ENCODE measurements around the gene FANCI. TPM values are rescaled to one million over a fixed set of nuclear protein-coding genes. Genes with fewer than 3 reads are reported as not detected.
A peak's percentile ranks its signal among the peaks of the same experiment; 100 is the strongest.

FANCI gene
- total RNA-seq, 6 experiments from 2014 or later: 0.98 to 7.2 (median 2.8) TPM

DNA sequence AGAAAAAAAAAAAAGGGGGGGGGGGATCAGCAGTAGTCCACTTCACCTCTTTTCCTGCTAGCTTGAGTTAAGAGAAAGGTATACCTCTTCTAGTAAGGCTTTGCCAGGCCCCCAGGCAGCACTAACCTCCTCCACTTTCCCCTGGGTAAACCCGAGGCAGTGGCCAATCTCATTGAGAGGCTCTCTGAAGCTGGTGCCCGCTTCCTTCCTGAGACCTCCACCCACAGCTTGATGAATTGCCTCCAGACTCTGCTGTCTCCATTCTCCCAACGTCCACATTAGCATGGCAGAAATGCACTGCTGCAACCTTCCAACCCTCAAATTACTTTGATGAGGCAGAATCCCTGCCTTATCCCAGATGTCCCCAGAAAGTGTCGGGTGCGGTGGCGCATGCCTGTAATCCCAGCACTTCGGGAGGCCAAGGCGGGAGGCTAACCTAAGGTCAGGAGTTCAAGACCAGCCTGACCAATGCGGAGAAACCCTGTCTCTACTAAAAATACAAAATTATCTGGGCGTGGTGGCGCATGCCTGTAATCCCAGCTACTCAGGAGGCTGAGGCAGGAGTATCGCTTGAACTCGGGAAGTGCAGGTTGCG, 37.7 kb upstream of the FANCI start:
- H3K4me1 ChIP-seq: peaks cover 0 to 4% (median 0%) of the 10 kb centered on the region in 4 donors
- no peaks in the 10 kb centered on the region for H3K9me3 ChIP-seq
- intact Hi-C loops (cut with DNase I): loop anchor here in 1 of 2 donors (5.0 kb wide), 1 partner anchor 91 kb away; no protein-coding TSS in a partner anchor
- no peak for TF ChIP-seq POLR2A (IDR thresholded peaks at IDR 0.05)
- TF ChIP-seq, protein P1, sequence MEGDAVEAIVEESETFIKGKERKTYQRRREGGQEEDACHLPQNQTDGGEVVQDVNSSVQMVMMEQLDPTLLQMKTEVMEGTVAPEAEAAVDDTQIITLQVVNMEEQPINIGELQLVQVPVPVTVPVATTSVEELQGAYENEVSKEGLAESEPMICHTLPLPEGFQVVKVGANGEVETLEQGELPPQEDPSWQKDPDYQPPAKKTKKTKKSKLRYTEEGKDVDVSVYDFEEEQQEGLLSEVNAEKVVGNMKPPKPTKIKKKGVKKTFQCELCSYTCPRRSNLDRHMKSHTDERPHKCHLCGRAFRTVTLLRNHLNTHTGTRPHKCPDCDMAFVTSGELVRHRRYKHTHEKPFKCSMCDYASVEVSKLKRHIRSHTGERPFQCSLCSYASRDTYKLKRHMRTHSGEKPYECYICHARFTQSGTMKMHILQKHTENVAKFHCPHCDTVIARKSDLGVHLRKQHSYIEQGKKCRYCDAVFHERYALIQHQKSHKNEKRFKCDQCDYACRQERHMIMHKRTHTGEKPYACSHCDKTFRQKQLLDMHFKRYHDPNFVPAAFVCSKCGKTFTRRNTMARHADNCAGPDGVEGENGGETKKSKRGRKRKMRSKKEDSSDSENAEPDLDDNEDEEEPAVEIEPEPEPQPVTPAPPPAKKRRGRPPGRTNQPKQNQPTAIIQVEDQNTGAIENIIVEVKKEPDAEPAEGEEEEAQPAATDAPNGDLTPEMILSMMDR (IDR thresholded peaks at IDR 0.05): no peak
- ATAC-seq: no peak
- no peak for DNase-seq
- H3K27ac ChIP-seq: no peak overlapping the region
- H3K4me3 ChIP-seq: no peak overlapping the region
- 82% methylated on average over 7 of the region's 14 CpGs for WGBS (ENCODE audit: insufficient coverage, low coverage, low lambda C conversion rate, missing lambda C conversion rate)
- H3K27me3 ChIP-seq: no peaks in the 10 kb centered on the region
- no peaks in the 10 kb centered on the region for H3K36me3 ChIP-seq

DNA sequence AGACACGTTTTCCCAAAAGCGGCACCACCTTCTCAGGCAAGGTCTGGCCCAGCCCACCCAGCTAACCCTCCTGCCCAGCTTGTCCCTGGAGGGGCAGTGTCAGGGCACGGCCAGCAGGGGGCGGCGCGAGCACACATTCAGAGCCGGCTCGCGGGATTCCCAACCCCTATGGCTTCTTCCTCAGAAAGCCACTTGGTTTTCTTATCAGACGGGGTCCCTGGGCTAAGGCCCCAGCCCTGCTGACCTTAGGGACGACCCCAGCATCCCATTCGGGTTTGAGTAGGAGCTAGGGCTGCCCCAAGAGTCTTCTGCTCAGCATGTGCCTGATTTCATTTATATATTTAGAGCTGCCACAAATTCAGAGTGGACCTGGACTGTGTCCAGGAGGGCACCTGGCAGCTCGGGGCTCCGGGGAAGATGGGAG, 36.9 kb upstream of the FANCI start:
- no peak for TF ChIP-seq POLR2A (IDR thresholded peaks at IDR 0.05)
- TF ChIP-seq, protein P1 (IDR thresholded peaks at IDR 0.05): peak; percentile 88 to 98 (median 98)
- Histone ChIP-seq H3K27ac (no peak overlapping the region), H3K27me3 (no peaks in the 10 kb centered on the region), H3K36me3 (no peaks in the 10 kb centered on the region), H3K4me3 (peak overlapping the region in 1 of 3 donors; percentile 17), H3K9me3 (no peaks in the 10 kb centered on the region), H3K4me1 (peaks cover 0 to 4% (median 0%) of the 10 kb centered on the region in 4 donors)
- ATAC-seq: peak; percentile 91 to 98 (median 94)
- WGBS (ENCODE audit: insufficient coverage, low coverage, low lambda C conversion rate, missing lambda C conversion rate): 1% methylated on average over 12 of the region's 14 CpGs
- intact Hi-C loops (cut with DNase I): loop anchor here in 1 of 2 donors (5.0 kb wide), 1 partner anchor 90 kb away; no protein-coding TSS in a partner anchor
- DNase-seq: peak; percentile 74 to 82 (median 76)

DNA sequence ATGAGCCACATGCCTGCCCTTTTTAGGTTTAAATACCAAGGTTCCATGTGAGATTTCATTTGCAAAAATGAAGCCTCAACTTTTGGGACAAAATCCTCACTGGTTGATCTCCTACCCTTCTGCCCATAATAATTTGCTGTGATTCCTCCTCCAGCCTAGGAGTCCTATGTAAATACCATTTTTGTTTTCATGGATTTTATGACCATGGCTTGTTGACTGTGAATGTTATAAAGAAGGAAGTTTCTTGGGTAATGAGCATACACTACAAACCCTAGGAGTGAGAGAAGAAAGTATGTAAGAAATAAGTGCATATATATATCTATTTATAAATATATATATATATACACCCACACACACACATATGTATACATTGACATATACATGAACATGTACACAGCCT, 35.5 kb upstream of the FANCI start:
- no peak overlapping the region for H3K27ac ChIP-seq
- DNase-seq (no peak), ATAC-seq (no peak)
- TF ChIP-seq POLR2A (IDR thresholded peaks at IDR 0.05): no peak
- TF ChIP-seq, protein P1 (IDR thresholded peaks at IDR 0.05): no peak
- H3K36me3 ChIP-seq: no peaks in the 10 kb centered on the region
- H3K9me3 ChIP-seq: no peaks in the 10 kb centered on the region
- peaks cover 0 to 4% (median 0%) of the 10 kb centered on the region in 4 donors for H3K4me1 ChIP-seq
- H3K4me3 ChIP-seq: no peak overlapping the region
- intact Hi-C loops (cut with DNase I): loop anchor here in 1 of 2 donors (5.0 kb wide), 1 partner anchor 89 kb away; no protein-coding TSS in a partner anchor
- no peaks in the 10 kb centered on the region for H3K27me3 ChIP-seq

DNA sequence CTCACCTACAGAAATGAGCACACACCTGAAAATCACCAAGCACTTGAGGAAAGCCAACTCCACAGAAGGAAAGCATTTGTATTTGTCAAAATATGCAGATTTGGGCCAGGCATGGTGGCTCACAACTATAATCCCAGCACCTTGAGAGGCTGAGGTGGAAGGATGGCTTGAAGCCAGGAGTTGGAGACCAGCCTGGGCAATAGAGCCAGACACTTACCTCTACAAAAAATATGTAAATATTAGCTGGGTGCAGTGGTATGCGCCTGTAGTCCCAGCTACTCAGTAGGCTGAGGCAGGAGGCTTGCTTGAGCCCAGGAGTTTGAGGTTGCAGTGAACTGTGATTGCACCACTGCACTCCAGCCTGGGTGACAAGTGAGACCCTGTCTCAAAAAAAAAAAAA, 34.7 kb upstream of the FANCI start:
- intact Hi-C loops (cut with DNase I): loop anchor here in 1 of 2 donors (5.0 kb wide), 1 partner anchor 88 kb away; no protein-coding TSS in a partner anchor
- no peaks in the 10 kb centered on the region for H3K27me3 ChIP-seq
- H3K9me3 ChIP-seq: no peaks in the 10 kb centered on the region
- H3K27ac ChIP-seq: no peak overlapping the region
- DNase-seq (no peak), ATAC-seq (no peak)
- H3K4me3 ChIP-seq: no peak overlapping the region
- TF ChIP-seq, protein P1 (IDR thresholded peaks at IDR 0.05): no peak
- TF ChIP-seq POLR2A (IDR thresholded peaks at IDR 0.05): no peak
- H3K36me3 ChIP-seq: no peaks in the 10 kb centered on the region
- 100% methylated on average over 1 of the region's 1 CpG for WGBS (ENCODE audit: insufficient coverage, low coverage, low lambda C conversion rate, missing lambda C conversion rate)
- peaks cover 0 to 4% (median 0%) of the 10 kb centered on the region in 4 donors for H3K4me1 ChIP-seq
